ENCODE data around the gene PHACTR3.

GRCh38 chr20:59560588-59561227 lies 43.6 kb upstream of the PHACTR3 start:
- TF ChIP-seq EZH2 (IDR thresholded peaks at IDR 0.05; ENCODE audit: borderline replicate concordance, low read length) (no peak), CTCF (IDR thresholded peaks at IDR 0.05; ENCODE audit: low read length) (peak; percentile 52)

Measured in OCI-LY1 (cell line).